IPS DF 6.9 (cell line): ENCODE results near the gene POLE.

Experiments
- DNase-seq: peaks from one replicate; pipeline ENCODE4 v3.0.0-alpha.2; 2013; ENCODE audit warnings: low read depth, low spot score
- H3K27ac ChIP-seq: one replicate; pipeline ENCODE4 v1.5.1; 2013; ENCODE audit warnings: low read length, control low read depth
- H3K27me3 ChIP-seq: 2 replicates; pipeline ENCODE4 v1.6.1; 2013; ENCODE audit warnings: mild to moderate bottlenecking, low read length; ENCODE audit not compliant: control insufficient read depth, insufficient read depth
- H3K36me3 ChIP-seq: 2 replicates; pipeline ENCODE4 v1.6.1; 2013; ENCODE audit warnings: low read length; ENCODE audit not compliant: control insufficient read depth, insufficient read depth
- H3K4me1 ChIP-seq: 2 replicates; pipeline ENCODE4 v1.6.1; 2013; ENCODE audit warnings: low read length; ENCODE audit not compliant: control insufficient read depth, insufficient read depth
- H3K4me3 ChIP-seq: 2 replicates; pipeline ENCODE4 v1.5.1; 2013; ENCODE audit warnings: mild to moderate bottlenecking, low read length
- H3K9me3 ChIP-seq: 2 replicates; pipeline ENCODE4 v1.6.1; 2013; ENCODE audit warnings: low read length, inconsistent platforms; ENCODE audit not compliant: control insufficient read depth, insufficient read depth
- WGBS: extraction: QIAGEN DNeasy Blood & Tissue Kit; methylation state at CpG from one replicate; pipeline ENCODE4 v1.1.7; 2013; ENCODE audit warnings: mixed read lengths, missing lambda C conversion rate; ENCODE audit not compliant: insufficient read length, insufficient coverage; 5-methylcytosine and 5-hydroxymethylcytosine counted together

POLE gene

GRCh38 chr12:132726386-132726785, 39.2 kb upstream of the POLE start:
- Histone ChIP-seq H3K27me3 (no peaks in the 10 kb centered on the region), H3K4me1 (no peaks in the 10 kb centered on the region), H3K27ac (no peak overlapping the region), H3K9me3 (no peaks in the 10 kb centered on the region), H3K36me3 (peaks cover 54% of the 10 kb centered on the region), H3K4me3 (no peak overlapping the region)
- no peak for DNase-seq
- no CpG with 5 or more reads among the region's 12 CpGs for WGBS

GRCh38 chr12:132724506-132725241, 37.5 kb upstream of the POLE start:
- Histone ChIP-seq H3K27ac (no peak overlapping the region), H3K4me3 (no peak overlapping the region), H3K36me3 (peaks cover 53% of the 10 kb centered on the region), H3K9me3 (no peaks in the 10 kb centered on the region), H3K27me3 (no peaks in the 10 kb centered on the region), H3K4me1 (no peaks in the 10 kb centered on the region)
- no peak for DNase-seq
- no CpG with 5 or more reads among the region's 30 CpGs for WGBS

- no CpG with 5 or more reads among the region's 2 CpGs for WGBS
- no peak overlapping the region for H3K27ac ChIP-seq
- no peak for DNase-seq
- no peaks in the 10 kb centered on the region for H3K4me1 ChIP-seq
- no peaks in the 10 kb centered on the region for H3K9me3 ChIP-seq
- H3K4me3 ChIP-seq, result no peak overlapping the region
- no peaks in the 10 kb centered on the region for H3K27me3 ChIP-seq
- H3K36me3 ChIP-seq, result peaks cover 60% of the 10 kb centered on the region
Observed at GRCh38 chr12:132723764-132724140, 36.6 kb upstream of the POLE start.

DNA sequence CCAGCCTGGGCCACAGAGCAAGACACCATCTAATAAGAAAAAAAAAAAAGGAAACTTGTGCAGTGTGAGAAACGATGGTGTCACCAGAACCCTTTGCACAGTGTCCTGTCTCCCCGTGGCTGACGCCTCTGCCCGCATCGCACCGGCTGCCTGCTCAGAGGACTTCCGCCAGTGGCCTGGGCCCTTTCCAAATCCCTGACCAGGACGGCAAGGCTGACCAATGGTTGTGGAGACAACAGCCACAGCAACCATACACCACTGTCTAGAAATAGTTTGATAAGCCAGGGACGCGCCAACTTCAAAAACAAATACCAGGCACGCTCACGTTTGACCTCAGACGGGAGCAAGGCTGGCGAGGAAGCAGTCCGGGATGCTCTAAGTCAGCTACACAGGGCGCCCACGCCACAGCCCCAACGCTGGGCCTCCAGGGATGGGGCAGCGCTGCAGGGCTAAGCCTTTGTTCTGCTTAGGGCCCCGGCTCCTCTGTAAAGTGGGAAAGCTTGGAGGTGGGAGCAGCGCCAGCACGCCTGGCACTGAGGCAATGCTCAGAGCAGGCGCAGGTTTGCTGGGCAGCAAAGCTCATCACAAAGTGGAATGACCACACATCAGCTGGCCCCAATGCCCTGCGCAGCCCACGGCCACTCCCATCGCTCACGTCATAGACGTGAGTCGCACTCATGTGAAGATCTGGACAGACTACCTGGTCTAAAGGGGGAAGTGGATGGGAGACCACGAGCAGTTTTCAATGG, 36.0 kb upstream of the POLE start:
- no CpG with 5 or more reads among the region's 30 CpGs for WGBS

GRCh38 chr12:132720606-132721345, 33.6 kb upstream of the POLE start:
- H3K36me3 ChIP-seq, result peaks cover 50% of the 10 kb centered on the region
- WGBS, result no CpG with 5 or more reads among the region's 25 CpGs
- no peaks in the 10 kb centered on the region for H3K4me1 ChIP-seq

More for the DNA sequence above, 36.0 kb upstream of the POLE start:
- H3K36me3 ChIP-seq, result peaks cover 58% of the 10 kb centered on the region
- no peak overlapping the region for H3K4me3 ChIP-seq
- no peaks in the 10 kb centered on the region for H3K27me3 ChIP-seq
- DNase-seq, result no peak
- no peaks in the 10 kb centered on the region for H3K9me3 ChIP-seq
- H3K4me1 ChIP-seq, result no peaks in the 10 kb centered on the region
- H3K27ac ChIP-seq, result no peak overlapping the region

GRCh38 chr12:132719954-132720324, 32.8 kb upstream of the POLE start:
- no peaks in the 10 kb centered on the region for H3K9me3 ChIP-seq
- peaks cover 48% of the 10 kb centered on the region for H3K36me3 ChIP-seq
- WGBS, result no CpG with 5 or more reads among the region's 12 CpGs
- H3K27ac ChIP-seq, result no peak overlapping the region
- H3K4me3 ChIP-seq, result no peak overlapping the region
- no peaks in the 10 kb centered on the region for H3K27me3 ChIP-seq
- no peak for DNase-seq
- H3K4me1 ChIP-seq, result no peaks in the 10 kb centered on the region

More at GRCh38 chr12:132720606-132721345, 33.6 kb upstream of the POLE start:
- no peaks in the 10 kb centered on the region for H3K27me3 ChIP-seq
- no peaks in the 10 kb centered on the region for H3K9me3 ChIP-seq
- H3K4me3 ChIP-seq, result no peak overlapping the region
- no peak overlapping the region for H3K27ac ChIP-seq
- DNase-seq, result no peak

DNA sequence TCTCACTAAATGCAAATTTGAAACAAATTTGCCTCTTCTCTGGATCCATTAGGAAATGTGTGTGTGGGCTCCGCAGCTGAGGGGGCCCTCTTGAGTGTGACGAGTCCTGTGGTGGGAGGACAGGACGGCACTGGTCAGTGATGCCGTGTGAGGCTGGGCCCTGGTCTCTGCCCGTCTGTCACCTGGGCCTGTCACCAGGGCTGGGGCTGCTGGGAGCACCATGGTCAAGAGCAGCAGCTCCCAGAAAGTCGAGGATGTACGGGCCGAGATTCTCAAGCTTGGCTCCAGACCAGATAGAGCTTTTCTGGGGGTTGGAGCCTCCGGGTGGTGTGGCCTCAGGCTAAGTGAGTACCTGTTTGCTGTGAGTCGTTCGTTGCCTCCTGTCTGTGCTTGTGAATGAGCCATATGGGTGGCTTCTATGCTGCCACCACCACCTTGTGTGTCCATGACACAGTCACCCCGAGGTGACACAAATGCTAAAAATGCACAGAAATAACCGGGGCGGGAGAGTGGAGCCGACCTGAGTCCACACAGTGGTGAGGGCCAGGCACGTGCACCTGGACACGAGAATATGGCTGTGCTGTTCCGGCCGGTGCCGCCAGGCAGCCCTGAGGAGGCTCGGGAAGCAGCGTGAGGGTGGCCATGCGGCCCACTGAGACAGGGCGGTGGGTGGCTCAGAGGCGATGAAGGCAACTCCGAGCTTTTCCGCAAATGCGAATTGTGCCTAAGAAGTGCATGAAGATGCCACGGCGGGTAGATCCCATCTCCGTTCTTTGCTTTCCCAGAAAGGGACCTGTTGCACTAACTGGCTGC, 32.2 kb upstream of the POLE start:
- H3K4me3 ChIP-seq, result no peak overlapping the region; the same call in 1 of the 2 replicates
- H3K36me3 ChIP-seq, result peaks cover 49% of the 10 kb centered on the region
- H3K27me3 ChIP-seq, result no peaks in the 10 kb centered on the region
- DNase-seq, result no peak
- WGBS, result no CpG with 5 or more reads among the region's 31 CpGs
- no peaks in the 10 kb centered on the region for H3K9me3 ChIP-seq
- no peaks in the 10 kb centered on the region for H3K4me1 ChIP-seq
- no peak overlapping the region for H3K27ac ChIP-seq

GRCh38 chr12:132718644-132719043, 31.5 kb upstream of the POLE start:
- no CpG with 5 or more reads among the region's 21 CpGs for WGBS
- no peak for DNase-seq
- H3K9me3 ChIP-seq, result no peaks in the 10 kb centered on the region
- H3K4me1 ChIP-seq, result no peaks in the 10 kb centered on the region
- no peaks in the 10 kb centered on the region for H3K27me3 ChIP-seq
- no peak overlapping the region for H3K4me3 ChIP-seq
- H3K27ac ChIP-seq, result no peak overlapping the region
- peaks cover 46% of the 10 kb centered on the region for H3K36me3 ChIP-seq

DNA sequence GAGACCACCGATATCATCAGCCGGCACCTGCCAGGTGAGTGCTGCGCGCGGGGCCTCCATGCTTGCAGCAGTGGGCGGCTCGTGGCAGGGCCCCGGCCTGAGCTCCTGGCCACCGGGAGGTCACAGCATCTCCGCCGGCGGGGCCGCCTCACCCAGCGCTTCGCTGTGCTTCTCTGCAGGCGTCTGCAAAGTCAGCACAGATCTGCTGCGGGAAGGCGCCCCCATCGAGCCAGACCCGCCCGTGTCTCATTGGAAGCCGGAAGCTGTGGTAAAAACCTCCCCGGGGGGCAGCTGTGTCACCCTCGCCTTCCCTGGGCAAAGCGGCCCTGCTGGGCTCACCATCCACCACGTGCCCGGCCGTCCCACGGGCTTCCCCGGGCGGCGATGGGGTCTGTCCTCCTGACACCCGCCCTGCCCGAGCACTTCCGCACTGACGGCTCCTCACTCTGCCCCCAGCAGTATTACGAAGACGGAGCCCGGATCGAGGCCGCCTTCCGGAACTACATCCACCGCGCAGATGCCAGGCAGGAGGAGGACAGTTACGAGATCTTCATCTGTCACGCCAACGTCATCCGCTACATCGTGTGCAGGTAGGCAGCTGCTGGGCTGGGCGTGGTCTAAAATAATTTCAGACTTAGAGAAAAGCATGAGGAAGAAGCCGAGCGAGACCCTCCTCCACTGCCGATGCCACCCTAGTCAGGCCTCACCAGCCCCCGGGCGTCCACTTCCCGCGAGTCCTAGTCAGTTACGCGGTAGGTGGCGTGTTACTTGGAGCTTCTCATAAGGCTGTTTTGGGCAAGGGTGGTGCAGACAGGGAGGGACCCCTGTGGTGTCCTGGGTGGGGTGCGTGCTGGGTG, 30.6 kb upstream of the POLE start:
- DNase-seq, result no peak
- H3K36me3 ChIP-seq, result peaks cover 40% of the 10 kb centered on the region

More for the DNA sequence above, 30.6 kb upstream of the POLE start:
- WGBS, result no CpG with 5 or more reads among the region's 61 CpGs
- Histone ChIP-seq H3K4me1 (no peaks in the 10 kb centered on the region), H3K27me3 (no peaks in the 10 kb centered on the region), H3K4me3 (no peak overlapping the region), H3K27ac (no peak overlapping the region), H3K9me3 (no peaks in the 10 kb centered on the region)
